Kidney tubule cell (primary cell): ENCODE results near the gene SPINK5.

Experiments
- DNase-seq: peaks from one replicate; pipeline ENCODE4 v3.0.0-alpha.2; 2018; ENCODE audit warnings: low spot score

SPINK5 gene

DNA sequence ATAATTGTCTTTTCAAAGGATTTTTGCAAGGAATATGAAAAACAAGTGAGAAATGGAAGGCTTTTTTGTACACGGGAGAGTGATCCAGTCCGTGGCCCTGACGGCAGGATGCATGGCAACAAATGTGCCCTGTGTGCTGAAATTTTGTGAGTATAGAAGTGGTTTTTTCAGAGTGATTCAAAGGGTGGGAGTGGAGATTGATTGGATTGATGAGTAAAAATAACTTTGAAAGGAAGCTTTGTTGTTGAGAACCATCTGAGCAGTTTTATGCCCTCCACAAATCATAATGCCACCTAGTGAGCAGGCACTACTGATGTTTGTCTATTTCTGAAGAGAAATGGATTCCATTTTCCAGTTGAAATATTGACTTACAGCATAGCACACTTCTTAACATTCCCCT, 30.6 kb downstream of the SPINK5 start:
- no peak for DNase-seq

DNA sequence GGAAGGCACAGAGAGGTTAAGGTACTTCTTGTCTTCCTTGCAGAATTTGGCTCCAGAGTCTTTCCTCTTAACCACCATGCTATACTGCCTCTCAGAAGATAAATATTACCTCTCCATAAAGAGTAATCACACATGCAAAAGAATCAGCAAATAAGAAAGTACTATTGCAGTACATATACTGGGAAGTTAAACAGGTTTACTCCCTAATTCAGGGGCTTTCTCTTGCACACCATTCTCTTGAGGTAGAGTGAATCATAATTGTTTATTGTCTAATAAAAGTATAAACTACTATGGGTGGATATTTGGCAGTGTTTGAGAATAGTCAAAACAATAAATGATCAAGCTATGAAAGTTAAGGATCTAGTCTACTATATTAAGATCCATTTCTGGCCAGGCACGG, 40.4 kb downstream of the SPINK5 start:
- DNase-seq, result no peak

DNA sequence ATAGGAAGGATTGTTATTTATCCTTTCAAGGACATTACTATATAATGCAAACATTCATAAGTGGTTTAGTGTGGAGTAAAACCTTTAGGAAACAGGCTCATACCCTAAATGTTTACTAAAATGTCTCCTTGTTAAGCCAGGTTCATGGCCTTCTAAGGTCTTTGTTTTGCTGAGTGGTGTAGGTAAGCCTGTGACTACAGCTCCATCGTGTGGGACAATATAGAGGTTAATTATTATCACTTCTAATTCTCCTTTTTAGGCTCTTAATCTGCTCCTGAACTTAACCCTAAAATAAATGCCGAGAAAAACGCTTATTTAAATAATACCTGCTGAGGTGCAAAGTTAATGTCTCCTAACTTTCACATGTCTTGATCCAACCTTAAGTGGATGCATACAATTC, 43.8 kb downstream of the SPINK5 start:
- DNase-seq, result peak; percentile 8

DNA sequence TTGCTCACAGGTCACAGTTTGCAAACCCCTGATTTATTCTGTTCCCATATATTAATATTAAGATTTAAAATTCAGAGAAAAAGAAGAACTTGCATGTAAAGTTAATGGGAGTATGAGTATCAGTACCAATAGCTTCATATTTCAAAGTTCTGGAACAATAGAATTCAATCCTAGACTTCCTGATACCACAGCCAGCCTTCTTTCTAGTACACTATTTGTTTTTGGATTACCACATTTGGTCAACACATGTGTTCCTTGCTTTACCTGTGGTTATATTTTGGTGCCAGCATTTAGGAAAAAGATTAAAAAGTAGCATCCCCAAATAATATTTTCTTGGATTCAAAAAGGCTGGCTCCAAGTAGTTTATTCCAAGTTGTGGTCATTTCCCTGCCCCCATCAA, 49.5 kb downstream of the SPINK5 start:
- DNase-seq, result no peak

DNA sequence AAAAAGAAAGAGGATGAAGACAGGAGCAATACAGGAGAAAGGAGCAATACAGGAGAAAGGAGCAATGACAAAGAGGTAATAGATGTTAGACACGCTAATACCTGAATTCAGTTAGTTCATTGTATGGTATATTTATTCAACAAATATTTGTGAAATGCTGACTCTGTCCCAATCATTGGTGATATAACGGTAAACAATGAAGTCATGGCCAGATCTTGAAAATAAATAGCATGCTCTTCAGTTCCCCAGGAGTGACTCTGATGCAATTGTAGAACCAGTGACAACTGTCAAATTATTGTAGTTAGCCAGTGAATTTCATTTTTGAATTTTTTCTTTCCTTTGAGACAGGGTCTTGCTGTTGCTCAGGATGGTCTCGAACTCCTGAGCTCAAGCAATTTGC, 56.5 kb downstream of the SPINK5 start:
- DNase-seq, result no peak

DNA sequence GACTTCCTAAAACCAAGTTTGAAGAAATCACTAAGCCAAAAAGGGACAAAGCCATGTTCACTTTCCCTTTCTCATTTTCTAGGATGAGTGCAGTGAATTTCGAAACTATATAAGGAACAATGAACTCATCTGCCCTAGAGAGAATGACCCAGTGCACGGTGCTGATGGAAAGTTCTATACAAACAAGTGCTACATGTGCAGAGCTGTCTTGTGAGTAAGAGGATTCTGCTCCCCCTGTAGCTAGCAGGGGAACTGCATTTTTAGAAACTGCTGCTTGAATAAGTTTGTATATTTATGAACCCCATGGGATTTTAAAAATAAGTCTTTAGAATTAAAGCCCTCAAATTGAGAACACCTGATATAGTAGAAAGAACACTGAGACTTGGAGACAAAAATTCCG, 61.9 kb downstream of the SPINK5 start:
- DNase-seq, result no peak

DNA sequence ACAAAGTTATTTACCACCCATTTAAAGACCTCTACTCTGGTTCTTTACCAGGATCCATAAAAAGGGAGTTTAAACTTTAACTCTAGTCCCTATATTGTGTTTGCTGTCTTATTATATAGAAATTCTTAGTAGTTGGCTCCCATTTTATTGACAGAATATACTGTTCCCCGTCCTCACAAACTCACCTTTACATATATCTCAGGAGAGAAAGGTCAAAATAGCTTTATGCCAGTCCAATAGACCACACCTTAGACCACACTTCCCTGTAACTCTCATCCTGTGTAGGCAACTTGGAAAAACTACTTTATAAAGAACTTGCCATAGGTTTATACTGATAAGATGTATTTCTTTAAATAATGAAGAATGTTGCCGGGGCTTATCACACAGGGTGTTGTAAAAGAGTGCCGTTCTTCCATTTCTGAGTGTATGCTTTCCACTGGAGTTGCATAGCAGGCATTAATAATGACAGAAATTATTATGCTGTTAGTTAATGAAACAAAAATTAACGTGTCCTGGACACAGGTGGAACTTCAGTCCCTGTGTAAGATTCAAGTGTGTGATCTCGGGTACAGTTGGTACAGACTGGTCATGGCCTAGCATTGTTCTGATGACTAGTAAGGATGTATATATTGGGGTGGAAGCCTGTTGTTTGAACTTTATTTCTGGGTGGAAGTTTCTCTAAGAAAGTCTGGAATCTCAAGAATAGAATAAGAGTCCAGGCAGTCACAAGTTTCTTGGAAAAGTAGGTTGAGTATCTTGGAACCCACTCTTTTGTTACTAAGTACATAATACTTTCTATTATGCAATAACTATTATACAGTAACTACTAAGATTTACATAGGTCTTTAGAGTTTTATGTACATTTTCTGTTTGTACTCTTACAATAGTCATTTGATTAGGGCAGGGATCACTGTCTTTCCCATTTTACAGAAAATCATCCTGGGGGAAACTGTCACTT, 71.6 kb downstream of the SPINK5 start:
- no peak for DNase-seq

DNA sequence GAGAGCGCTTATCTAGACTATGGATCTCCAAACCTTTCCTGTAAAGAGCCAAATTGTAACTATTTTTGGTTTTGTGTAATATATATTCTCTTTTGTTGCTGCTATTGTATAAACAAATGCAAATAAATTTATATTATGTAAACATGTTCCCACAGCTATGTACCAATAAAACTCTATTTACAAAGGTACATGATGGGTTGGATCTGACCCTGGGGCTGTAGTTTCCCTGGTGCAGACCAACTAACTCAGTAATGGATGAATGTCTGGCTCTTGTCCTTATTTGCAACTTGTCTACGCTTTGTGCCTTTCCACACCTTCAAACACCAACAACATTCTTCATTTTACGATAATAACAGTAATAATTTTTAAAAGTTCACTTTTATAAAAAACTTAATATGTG, 77.1 kb downstream of the SPINK5 start:
- no peak for DNase-seq

DNA sequence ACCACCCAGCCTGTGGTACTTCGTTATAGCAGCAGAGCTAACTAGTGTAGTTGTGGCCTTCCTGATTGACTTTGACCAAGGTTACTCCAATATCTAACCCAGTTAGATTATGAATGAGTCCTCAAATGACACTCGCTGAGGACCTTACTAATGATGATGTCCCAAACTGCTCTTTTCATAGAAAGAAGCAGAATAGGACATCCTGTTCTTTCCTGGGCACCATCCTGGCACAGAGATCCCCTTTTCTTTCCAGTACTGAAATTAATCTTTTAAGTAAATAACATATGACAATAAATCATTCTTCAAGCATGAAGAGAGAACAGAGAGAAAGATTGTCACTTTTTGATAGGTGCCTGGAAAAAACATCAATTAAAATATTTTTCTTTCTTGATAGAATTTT, 77.9 kb downstream of the SPINK5 start:
- no peak for DNase-seq

DNA sequence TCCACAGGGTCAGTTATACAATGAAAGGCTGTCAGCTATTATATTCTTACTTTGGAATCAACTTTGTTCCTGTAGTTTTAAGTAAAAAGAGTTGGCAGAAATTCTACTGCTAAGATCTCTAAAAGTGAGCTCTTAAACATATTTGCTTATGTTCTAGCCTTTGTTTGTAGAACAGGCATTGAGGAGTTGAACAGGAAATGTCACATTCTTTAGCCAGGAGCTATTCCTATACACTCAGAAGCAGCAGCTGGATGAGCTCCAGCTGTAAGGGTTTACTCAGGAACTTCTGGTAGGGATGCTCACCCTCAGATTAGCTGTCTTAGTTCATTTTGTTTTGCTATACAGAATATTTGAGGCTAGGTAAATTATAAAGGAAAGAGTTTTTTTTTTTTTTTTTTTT, 82.1 kb downstream of the SPINK5 start:
- DNase-seq, result peak; percentile 9

DNA sequence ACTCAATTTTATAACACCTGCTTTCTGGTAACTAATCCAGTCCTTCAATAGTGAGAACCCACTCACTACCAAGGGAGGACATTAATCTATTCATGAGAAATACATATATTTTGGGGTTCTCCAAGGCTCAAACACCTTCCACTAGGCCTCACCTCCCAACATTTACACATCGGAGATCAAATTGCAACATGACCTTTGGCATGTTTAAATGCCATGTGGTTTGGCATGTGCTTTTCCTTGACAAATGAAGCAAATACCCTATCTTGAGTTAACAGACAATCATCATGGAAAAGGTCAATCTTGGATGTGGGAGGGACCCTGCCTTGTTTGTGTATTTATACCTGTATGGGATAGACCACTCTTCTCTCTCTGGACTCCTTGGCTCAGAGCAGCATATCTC, 82.7 kb downstream of the SPINK5 start:
- DNase-seq, result no peak

DNA sequence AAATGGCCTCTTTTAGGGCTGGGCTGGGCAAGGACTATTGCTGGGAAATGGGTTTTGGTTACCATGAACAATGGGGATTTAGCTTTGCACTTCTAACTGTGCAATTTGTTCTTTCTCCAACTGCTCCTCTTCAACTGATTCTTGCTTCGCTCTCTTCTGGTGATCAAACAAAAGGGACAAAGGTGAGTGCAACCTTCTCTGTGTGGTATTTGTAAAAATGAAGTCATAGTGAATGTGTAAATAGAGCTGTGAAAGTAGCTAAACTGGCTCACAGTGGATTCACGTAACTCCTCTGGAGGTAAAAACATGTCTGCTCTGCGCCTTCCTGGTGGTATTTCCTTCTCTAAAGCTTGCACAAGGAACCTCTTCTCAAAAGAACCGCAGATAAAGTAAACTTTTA, 83.6 kb downstream of the SPINK5 start:
- DNase-seq, result no peak

DNA sequence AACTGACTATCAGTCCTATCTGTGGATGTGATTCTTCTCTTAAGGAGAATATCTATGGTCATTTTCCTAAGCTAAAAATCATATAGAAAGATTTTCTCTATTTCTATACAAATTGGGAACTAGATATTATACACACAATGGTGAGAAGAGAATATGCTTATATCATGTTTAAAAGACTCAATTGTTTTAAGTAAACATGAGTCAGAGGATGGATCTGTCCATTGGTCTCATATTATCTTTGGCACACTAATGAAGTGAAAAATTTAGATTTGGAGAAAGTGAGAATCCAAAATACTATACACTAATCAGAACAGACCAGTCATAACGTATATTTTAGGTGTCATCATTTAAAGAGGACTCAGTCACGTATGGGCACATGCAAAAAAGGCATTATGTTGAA, 88.1 kb downstream of the SPINK5 start:
- no peak for DNase-seq

DNA sequence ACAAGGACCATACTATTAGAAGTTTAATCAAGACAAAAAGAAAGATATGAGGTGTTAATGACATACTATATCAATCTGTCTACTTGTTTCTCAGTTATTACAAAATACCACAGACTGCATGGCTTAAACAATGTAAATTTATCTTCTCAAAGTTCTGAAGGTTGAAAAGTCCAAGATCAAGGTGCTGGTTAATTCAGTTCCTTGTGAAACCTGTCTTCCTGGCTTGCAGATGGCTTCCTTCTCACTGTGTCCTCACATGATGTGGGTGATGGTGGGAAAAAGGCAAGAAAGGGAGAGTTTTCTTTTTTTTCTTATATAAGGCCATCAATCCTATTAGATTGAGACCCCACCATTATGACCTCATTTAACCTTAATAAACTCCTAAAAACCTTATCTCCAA, 89.0 kb downstream of the SPINK5 start:
- no peak for DNase-seq

DNA sequence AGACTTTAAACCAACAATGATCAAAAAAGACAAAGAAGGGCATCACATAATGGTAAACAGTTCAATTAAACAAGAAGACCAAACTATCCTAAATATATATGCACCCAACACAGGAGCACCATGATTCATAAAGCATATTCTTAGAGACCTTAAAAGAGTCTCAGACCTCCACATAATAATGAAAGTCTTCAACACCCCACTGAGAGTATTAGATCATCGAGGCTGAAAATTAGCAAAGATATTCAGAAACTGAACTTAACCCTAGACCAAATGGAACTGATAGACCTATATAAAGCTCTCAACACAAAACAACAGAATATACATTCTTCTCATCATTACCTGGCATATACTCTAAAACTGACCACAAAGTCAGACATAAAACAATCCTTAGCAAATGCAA, 92.8 kb downstream of the SPINK5 start:
- no peak for DNase-seq

DNA sequence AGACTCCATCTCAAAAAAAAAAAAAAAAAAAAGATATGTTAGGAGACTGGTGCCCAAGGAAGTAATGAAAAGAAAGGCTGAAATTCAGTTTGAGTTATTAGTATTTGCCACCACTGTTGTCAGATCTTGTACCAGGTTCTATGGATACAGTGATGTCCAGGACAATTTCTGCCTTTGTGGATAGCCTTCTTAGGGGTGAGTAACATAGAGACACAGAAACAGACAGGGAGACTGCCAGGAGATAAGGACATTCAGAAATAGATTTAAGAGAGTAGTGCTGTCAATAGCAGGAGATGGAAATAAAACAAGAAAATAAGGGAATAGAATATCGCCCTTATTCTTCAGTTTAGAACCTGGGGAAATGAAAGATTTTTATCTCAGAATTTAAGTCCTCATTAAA, 98.3 kb downstream of the SPINK5 start:
- DNase-seq, result no peak

DNA sequence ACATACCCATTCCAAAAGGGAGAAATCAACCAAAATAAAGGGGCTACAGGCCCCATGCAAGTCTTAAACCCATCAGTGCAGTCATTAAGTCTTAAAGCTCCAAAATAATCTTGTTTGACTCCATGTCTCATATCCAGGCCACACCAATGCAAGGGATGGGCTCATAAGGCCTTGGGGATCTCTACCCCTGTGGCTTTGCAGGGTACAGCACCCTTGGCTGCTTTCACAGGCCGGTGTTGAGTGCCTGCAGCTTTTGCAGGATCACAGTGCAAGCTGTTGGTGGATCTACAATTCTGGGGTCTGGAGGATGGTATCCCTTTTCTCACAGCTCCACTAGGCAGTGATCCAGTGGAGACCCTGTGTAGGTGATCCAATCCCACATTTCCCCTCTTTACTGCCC, 99.6 kb downstream of the SPINK5 start:
- no peak for DNase-seq

DNA sequence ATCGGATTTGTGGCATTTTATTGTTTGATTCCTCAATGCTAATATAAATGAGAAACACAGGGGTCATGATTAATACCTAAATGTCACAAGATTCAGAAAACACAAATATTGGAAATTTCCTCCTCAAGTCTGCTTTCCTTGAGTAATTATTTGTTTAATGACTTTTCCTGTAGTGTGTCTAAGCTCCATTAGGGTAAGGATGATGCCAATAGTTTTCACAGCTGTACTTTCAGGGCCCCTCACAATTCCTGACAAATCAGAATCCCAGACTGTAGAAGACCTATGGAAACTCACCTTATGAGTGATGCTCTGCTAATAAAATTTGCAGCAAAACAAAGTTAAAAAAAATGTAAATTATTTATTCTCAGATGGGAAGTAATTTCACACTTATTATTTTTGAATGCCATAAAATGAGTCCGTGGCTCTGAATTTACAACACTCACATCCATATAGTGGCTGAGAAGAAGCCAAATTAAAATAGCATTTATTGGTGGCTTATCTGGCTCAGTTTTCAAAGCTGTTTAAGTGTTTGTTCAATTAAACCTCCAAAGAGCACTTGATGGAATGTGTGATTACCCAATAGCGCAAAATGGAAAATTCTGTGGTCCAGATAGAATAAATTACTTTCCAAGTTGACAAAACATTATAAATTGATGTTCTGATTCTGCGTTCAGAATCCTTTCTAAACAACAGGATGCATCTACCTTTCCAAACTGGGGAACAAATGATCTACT, 102.9 kb downstream of the SPINK5 start:
- DNase-seq, result no peak

DNA sequence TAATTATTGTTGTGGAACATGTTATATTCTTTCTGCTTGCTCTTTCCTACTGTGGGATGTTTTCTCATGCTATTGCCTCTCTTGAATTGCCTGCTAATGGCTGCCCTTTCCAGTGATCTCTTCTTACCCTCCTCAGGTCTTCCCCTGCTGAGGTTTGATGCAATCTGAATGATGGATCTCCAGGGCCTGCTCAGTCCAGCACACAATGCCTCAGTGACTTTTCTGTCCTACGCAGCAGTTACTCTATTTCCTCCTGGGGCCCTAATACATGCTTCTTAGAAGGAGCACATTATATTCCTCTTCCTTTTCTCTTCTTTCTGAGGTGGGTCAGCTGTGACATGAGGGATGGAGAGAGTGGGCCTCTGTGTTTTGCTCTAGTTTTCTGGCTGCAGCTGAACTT, 104.5 kb downstream of the SPINK5 start, which contains the start of gene SPINK14:
SPINK14 (plus strand) TSS at position 301 of the 400 bp plus-strand sequence. CDS start 1,187 bp downstream, outside the sequence.
- DNase-seq, result no peak

DNA sequence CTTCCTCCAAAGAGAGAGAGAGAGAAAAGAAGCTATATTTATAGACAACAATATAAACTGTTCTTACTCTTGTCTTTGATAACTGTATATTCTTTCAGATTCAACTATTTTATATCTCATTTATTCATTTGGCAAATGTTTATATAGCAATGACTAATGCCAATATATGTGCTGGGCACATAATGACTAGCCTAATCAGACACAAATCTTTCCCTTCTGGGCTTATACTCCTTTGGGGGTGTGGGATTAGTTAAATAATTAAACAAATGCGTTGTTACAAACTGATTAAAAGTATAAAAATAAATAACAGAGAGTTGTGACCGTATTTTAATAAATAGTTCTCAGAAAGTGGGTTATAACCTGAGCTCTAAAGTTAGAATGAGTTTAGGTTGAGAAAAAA, 108.6 kb downstream of the SPINK5 start:
- DNase-seq, result no peak

DNA sequence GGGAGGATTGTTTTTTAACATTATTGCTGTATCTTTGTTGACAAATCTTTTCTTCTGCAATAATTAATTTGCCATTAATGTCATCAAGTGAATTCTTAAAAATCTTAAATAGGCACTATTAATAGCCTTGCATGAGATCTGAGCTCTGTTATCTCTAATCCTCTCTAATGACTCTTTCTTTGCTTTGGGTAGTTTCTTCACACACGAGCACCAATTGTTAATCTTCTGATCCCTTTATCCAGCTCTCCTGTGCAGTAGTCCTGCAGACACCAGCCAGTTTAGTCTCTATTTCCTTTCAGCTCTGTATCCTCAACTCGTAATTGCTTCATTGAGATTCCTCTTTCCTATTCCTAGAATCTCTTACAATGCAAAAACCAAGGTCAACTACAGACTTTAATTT, 112.7 kb downstream of the SPINK5 start:
- DNase-seq, result no peak

DNA sequence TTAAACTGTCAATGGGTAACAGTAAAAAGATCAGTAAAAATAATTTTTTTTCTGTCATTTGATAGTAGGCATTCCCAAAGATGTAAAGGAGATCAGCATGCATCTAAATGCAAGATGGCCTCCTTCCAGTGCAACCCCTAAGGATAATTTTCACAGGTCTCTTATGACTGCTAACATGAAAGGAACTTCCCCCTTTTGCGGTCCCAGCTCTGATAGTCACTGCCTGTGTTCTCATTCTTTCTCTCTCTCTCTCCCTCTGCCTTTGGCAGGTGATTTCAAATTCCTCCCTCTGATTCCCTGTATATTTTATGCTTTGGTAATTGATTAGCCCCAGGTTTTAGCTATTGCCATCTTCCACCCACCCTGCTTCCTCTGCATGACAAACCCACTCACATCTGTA, 113.4 kb downstream of the SPINK5 start:
- no peak for DNase-seq

DNA sequence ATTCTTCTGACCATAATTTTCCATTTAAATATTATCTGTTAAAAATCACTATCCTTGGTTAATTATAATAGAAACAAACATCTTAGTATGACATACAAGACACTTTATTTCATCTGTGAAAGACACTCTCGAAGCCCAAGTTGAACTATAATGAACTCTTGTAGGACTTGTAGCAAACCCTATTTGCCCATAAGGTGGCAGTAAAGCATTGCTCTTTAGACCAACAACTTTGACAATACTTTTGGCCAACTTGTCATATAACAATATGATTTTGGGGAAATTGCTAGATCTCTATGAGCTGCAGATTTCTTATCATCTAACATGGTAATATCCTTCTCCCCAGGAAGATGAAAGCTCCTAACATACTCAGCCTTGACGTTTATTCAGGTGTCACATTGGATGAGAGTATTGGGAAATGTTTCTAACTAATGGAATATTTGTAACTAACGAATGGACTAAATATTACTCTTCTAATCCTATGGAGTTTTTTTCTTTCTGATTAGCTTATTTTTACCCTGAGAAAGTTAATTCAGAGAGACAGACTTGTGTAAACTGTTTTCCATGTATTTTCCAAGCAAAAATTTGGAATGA, 115.5 kb downstream of the SPINK5 start:
- DNase-seq, result peak; percentile 64
